HCT116 (cell line): ENCODE results near the gene OLFML3. TPM values are rescaled to one million over a fixed set of nuclear protein-coding genes. Genes with fewer than 3 reads are reported as not detected.

ENCODE experiments used
- ATAC-seq: fragments of 200-7000 bp; cut with Tn5 transposase; 2 replicates; pipeline ENCODE4 v1.9.1; 2020; ENCODE audit warnings: mild to moderate bottlenecking, moderate library complexity
- BruUV-seq: library from RNA; stranded (reverse); fragments of 400-500 nt; replicated peaks from 2 replicates; lab custom pipeline; 2021; lab: Mats Ljungman, UMichigan
- CTCF ChIA-PET: fragments of 300-600 bp; sonication (Branson Sonifier 250); formaldehyde crosslinking; loops from one replicate; lab custom pipeline; 2021; ENCODE audit warnings: antibody characterized with exemption; lab: Charles Lee
- POLR2A ChIA-PET: fragments of 300-600, 350-600 bp; sonication (Branson Sonifier 250); formaldehyde crosslinking; loops from one replicate; lab custom pipeline; 2021; ENCODE audit warnings: antibody characterized with exemption; lab: Charles Lee
- RAD21 ChIA-PET, 2 experiments: fragments of 300-600 bp; sonication (Branson Sonifier 250); formaldehyde crosslinking; loops; one replicate each; lab custom pipeline; 2023; ENCODE audit warnings: low total read pairs in 2 of 2; ENCODE audit not compliant: uncharacterized antibody in 2 of 2, unreplicated experiment in 2 of 2, low non-redundant PET in 1 of 2; lab: Charles Lee
- DNase-seq: peaks from one replicate; pipeline ENCODE4 v3.0.0-alpha.2; 2010; ENCODE audit warnings: low read depth, low spot score
- H2AFZ ChIP-seq: fragments of 200-600 bp; shearing (Covaris generic), sonication (generic); 2 replicates; pipeline ENCODE4 v1.6.1; 2017; ENCODE audit warnings: low read depth, mixed run types, mixed read lengths, antibody characterized with exemption, low read length; ENCODE audit not compliant: poor library complexity, severe bottlenecking
- H3K27ac ChIP-seq: 2 replicates; pipeline ENCODE4 v1.5.1; 2012; ENCODE audit warnings: low read depth, low read length
- H3K27me3 ChIP-seq: fragments of 200-600 bp; sonication (generic); 2 replicates; pipeline ENCODE4 v1.6.1; 2016; ENCODE audit warnings: mixed run types, low read length, mixed read lengths; ENCODE audit not compliant: insufficient read depth
- H3K36me3 ChIP-seq, 2 experiments: fragments of 200-500 bp in 1 of 2; fragments of 200-600 bp in 1 of 2; sonication (Bioruptor generic) in 1 of 2; sonication (generic) in 1 of 2; 2 replicates each; pipeline versions ENCODE4 v1.5.1 to v1.6.1; 2014 to 2016; ENCODE audit warnings: low read length in 2 of 2, inconsistent platforms in 1 of 2, mixed read lengths in 1 of 2, mixed run types in 1 of 2; ENCODE audit not compliant: insufficient read depth in 2 of 2, control insufficient read depth in 1 of 2
- H3K4me1 ChIP-seq, 2 experiments: fragments of 200-600 bp in 1 of 2; sonication (generic) in 1 of 2; 2 replicates each; pipeline versions ENCODE4 v1.5.1 to v1.6.1; 2012 to 2017; ENCODE audit warnings: low read length in 2 of 2, inconsistent platforms in 1 of 2, mild to moderate bottlenecking in 1 of 2, mixed read lengths in 1 of 2, mixed run types in 1 of 2, moderate library complexity in 1 of 2; ENCODE audit not compliant: insufficient read depth in 2 of 2, control insufficient read depth in 1 of 2
- H3K4me2 ChIP-seq: fragments of 200-600 bp; sonication (generic); 2 replicates; pipeline ENCODE4 v1.6.1; 2017; ENCODE audit warnings: mixed run types, low read length, mixed read lengths
- H3K4me3 ChIP-seq, 2 experiments: fragments of 200-600 bp in 1 of 2; sonication (generic) in 1 of 2; replicated peaks in 1 of 2; 2 replicates each; pipeline ENCODE4 v1.5.1; 2011 to 2016; ENCODE audit warnings: low read length in 2 of 2, control low read depth in 1 of 2, low read depth in 1 of 2, mild to moderate bottlenecking in 1 of 2, mixed read lengths in 1 of 2, mixed run types in 1 of 2
- H3K79me2 ChIP-seq: fragments of 200-600 bp; sonication (generic); 2 replicates; pipeline ENCODE4 v1.6.1; 2017; ENCODE audit warnings: mild to moderate bottlenecking, mixed run types, low read length, moderate library complexity, mixed read lengths; ENCODE audit not compliant: insufficient read depth
- H3K9ac ChIP-seq: fragments of 200-600 bp; sonication (generic); 2 replicates; pipeline ENCODE4 v1.6.1; 2016; ENCODE audit warnings: low read length, mixed read lengths
- H3K9me2 ChIP-seq: fragments of 200-600 bp; sonication (generic), shearing (Covaris generic); 2 replicates; pipeline ENCODE4 v1.6.1; 2017; ENCODE audit warnings: mixed run types, mild to moderate bottlenecking, moderate library complexity; ENCODE audit not compliant: insufficient read depth
- H3K9me3 ChIP-seq, 2 experiments: fragments of 200-500 bp in 1 of 2; fragments of 200-600 bp in 1 of 2; sonication (Bioruptor generic) in 1 of 2; sonication (generic) in 1 of 2; 2 replicates each; pipeline ENCODE4 v1.6.1; 2014 to 2017; ENCODE audit warnings: low read length in 2 of 2, mixed read lengths in 2 of 2, inconsistent platforms in 1 of 2, low read depth in 1 of 2, mild to moderate bottlenecking in 1 of 2, mixed run types in 1 of 2, moderate library complexity in 1 of 2; ENCODE audit not compliant: control insufficient read depth in 1 of 2, insufficient read depth in 1 of 2
- H4K20me1 ChIP-seq: fragments of 200-600 bp; sonication (generic), shearing (Covaris generic); 2 replicates; pipeline ENCODE4 v1.6.1; 2017; ENCODE audit warnings: mixed run types, mild to moderate bottlenecking, moderate library complexity; ENCODE audit not compliant: insufficient read depth
- ATF3 ChIP-seq: IDR thresholded peaks from 2 replicates; pipeline ENCODE4 v1.6.1; 2012
- MAX ChIP-seq: IDR thresholded peaks from 2 replicates; pipeline ENCODE4 v1.6.1; 2012
- POLR2AphosphoS5 ChIP-seq: IDR thresholded peaks from 2 replicates; pipeline ENCODE4 v1.6.1; 2011; ENCODE audit warnings: mild to moderate bottlenecking, low read depth, low read length, moderate library complexity
- TCF7L2 ChIP-seq: IDR thresholded peaks from 2 replicates; pipeline ENCODE4 v1.7.0; 2011; ENCODE audit warnings: borderline replicate concordance, inconsistent platforms; ENCODE audit not compliant: insufficient read depth, insufficient read length; ENCODE audit errors: extremely low read depth
- intact Hi-C: fragments of 100-400 bp; cut with micrococcal nuclease; formaldehyde crosslinking; loops from 2 replicates; pipeline ENCODE4 v1.10.0; 2022
- total RNA-seq: library from RNA; stranded (reverse); gene quantifications from one replicate; pipeline ENCODE4 v1.2.1, GENCODE V29; 2021; ENCODE audit not compliant: unreplicated experiment
- TF ChIP-seq, protein P1 (sequence below): IDR thresholded peaks from 2 replicates; pipeline ENCODE4 v1.6.1; 2012; ENCODE audit warnings: low read depth

The OLFML3 gene
- total RNA-seq, 1 experiment from 2014 or later, result 0.25 TPM

DNA sequence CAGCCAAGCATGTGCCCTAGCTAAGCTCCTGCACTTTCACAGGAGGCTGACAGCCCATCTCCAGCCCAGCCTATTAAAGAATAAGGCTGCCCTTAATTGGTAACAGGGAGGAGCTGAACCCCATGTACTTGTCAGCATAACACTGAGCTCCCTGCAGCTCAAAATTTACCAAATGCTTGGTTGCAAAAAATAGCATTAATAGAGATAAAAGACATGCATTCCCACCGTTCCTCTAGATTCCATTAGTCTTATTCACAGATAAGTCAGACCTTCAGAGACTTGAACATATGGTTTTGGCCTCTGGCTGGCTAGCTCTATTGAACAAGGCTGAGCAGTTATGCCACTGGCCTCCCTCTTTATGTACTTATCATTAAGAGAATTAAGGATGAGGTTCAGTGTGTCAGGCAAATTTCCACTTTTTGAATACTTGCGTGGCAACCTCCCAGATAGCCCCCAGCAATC lies 29.2 kb downstream of the OLFML3 start:
- no peak for ATAC-seq
- Histone ChIP-seq H3K9ac (no peak overlapping the region), H3K79me2 (no peaks in the 10 kb centered on the region), H3K9me2 (no peaks in the 10 kb centered on the region), H3K36me3 (no peaks in the 10 kb centered on the region), H3K27ac (no peak overlapping the region), H3K4me3 (no peak overlapping the region), H2AFZ (no peak overlapping the region), H3K27me3 (no peaks in the 10 kb centered on the region), H3K9me3 (no peaks in the 10 kb centered on the region)
- no peak for DNase-seq
- POLR2A ChIA-PET, result no interaction called here
- TF ChIP-seq, protein P1, sequence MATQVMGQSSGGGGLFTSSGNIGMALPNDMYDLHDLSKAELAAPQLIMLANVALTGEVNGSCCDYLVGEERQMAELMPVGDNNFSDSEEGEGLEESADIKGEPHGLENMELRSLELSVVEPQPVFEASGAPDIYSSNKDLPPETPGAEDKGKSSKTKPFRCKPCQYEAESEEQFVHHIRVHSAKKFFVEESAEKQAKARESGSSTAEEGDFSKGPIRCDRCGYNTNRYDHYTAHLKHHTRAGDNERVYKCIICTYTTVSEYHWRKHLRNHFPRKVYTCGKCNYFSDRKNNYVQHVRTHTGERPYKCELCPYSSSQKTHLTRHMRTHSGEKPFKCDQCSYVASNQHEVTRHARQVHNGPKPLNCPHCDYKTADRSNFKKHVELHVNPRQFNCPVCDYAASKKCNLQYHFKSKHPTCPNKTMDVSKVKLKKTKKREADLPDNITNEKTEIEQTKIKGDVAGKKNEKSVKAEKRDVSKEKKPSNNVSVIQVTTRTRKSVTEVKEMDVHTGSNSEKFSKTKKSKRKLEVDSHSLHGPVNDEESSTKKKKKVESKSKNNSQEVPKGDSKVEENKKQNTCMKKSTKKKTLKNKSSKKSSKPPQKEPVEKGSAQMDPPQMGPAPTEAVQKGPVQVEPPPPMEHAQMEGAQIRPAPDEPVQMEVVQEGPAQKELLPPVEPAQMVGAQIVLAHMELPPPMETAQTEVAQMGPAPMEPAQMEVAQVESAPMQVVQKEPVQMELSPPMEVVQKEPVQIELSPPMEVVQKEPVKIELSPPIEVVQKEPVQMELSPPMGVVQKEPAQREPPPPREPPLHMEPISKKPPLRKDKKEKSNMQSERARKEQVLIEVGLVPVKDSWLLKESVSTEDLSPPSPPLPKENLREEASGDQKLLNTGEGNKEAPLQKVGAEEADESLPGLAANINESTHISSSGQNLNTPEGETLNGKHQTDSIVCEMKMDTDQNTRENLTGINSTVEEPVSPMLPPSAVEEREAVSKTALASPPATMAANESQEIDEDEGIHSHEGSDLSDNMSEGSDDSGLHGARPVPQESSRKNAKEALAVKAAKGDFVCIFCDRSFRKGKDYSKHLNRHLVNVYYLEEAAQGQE, result no peak
- TF ChIP-seq TCF7L2 (no peak), POLR2AphosphoS5 (no peak), ATF3 (no peak), MAX (no peak)
- TF ChIP-seq, all 23 proteins: peak for 0
- intact Hi-C loops, result no loop called here
- Histone ChIP-seq H3K4me1 (peaks cover 0 to 4% of the 10 kb centered on the region in 2 experiments; a peak in 1 of 4 replicates), H3K4me2 (no peak overlapping the region), H4K20me1 (no peaks in the 10 kb centered on the region)
- ChIA-PET CTCF (no interaction called here), RAD21 (no interaction called here)
- BruUV-seq, result no TSS peak
